ENCODE results near the gene BIN2.
A peak's percentile ranks its signal among the peaks of the same experiment; 100 is the strongest.

BIN2 gene

GRCh38 chr12:51324953-51325352, 979 bp upstream of the BIN2 start:
- TF ChIP-seq CTCF (IDR thresholded peaks at IDR 0.05; ENCODE audit: insufficient read depth, low read depth, low read length, missing control alignments) = no peak
- no peak overlapping the region for H3K4me3 ChIP-seq (ENCODE audit: low read depth, low read length)
- no peak for DNase-seq (ENCODE audit: low read depth)

DNA sequence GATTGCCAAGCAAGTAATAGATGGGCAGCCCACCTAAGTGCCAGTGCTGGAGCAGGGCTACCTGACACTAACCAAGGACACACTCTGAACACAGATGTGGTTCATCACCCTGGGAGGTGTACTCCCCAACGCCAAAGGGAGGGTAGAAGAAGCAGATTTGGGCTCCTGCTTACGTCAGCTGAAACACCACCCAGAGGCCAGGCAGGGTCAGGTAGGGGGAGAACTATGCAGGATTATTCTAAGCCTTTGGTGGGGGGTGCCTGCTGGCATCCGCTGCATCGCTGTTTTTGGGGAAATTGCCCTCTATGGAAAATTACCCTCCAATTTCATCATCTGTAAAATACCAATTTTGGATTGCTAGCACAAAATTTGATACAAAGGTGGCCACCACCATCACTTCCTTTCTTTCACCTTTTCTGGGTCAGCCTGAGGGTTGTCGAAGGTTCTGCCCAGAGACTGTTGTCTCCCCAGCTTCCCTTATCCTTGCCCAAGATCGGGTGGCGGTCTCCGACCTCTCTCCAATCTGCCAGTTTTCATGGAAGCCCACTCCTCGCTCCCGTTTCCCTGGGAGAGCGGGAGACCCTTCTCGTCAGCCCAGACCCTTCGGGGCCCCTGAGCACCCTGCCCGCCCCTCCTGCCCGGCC, 535 bp downstream of the BIN2 start:
- peak overlapping the region; percentile 61 for H3K4me3 ChIP-seq (ENCODE audit: low read depth, low read length)
- no peak for TF ChIP-seq CTCF (IDR thresholded peaks at IDR 0.05; ENCODE audit: insufficient read depth, low read depth, low read length, missing control alignments)
- DNase-seq (ENCODE audit: low read depth) = peak; percentile 75

GRCh38 chr12:51322452-51322851, 1.5 kb downstream of the BIN2 start:
- no peak for TF ChIP-seq CTCF (IDR thresholded peaks at IDR 0.05; ENCODE audit: insufficient read depth, low read depth, low read length, missing control alignments)
- DNase-seq (ENCODE audit: low read depth) = peak; percentile 67
- peak overlapping the region; percentile 61 for H3K4me3 ChIP-seq (ENCODE audit: low read depth, low read length)

GRCh38 chr12:51321882-51322281, 2.1 kb downstream of the BIN2 start:
- peak overlapping the region; percentile 61 for H3K4me3 ChIP-seq (ENCODE audit: low read depth, low read length)
- DNase-seq (ENCODE audit: low read depth) = no peak
- TF ChIP-seq CTCF (IDR thresholded peaks at IDR 0.05; ENCODE audit: insufficient read depth, low read depth, low read length, missing control alignments) = no peak

- H3K4me3 ChIP-seq (ENCODE audit: low read depth, low read length) = peak overlapping the region; percentile 12; the same call in 1 of the 2 replicates
- no peak for TF ChIP-seq CTCF (IDR thresholded peaks at IDR 0.05; ENCODE audit: insufficient read depth, low read depth, low read length, missing control alignments)
- peak; percentile 64 for DNase-seq (ENCODE audit: low read depth)
Observed at GRCh38 chr12:51320695-51321320, 3.2 kb downstream of the BIN2 start.

DNA sequence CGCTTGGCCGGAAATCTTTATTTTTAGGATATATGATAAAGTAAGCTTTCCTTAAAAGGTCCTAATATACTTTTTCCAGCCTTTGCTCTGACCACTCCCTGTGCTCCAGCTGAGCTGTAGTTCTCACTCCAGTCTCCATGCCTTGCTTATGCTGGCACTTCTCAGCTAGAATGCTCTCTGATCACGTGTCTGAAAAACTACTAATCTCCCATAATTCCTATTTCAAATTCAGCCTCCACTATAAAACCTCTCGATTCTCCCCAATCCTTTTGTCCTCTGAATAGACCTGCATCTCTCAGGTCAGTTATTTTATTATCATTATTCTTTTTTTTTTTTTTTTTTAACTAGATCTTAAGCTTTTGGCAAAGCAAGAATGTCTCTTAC, 3.7 kb downstream of the BIN2 start:
- DNase-seq (ENCODE audit: low read depth) = no peak
- TF ChIP-seq CTCF (IDR thresholded peaks at IDR 0.05; ENCODE audit: insufficient read depth, low read depth, low read length, missing control alignments) = no peak
- no peak overlapping the region for H3K4me3 ChIP-seq (ENCODE audit: low read depth, low read length)

Measured in GM12865 (cell line).